ENCODE measurements around the gene CD81.

GRCh38 chr11:2355000-2355644 is 22.0 kb upstream of the CD81 start:
- TF ChIP-seq, protein P1, sequence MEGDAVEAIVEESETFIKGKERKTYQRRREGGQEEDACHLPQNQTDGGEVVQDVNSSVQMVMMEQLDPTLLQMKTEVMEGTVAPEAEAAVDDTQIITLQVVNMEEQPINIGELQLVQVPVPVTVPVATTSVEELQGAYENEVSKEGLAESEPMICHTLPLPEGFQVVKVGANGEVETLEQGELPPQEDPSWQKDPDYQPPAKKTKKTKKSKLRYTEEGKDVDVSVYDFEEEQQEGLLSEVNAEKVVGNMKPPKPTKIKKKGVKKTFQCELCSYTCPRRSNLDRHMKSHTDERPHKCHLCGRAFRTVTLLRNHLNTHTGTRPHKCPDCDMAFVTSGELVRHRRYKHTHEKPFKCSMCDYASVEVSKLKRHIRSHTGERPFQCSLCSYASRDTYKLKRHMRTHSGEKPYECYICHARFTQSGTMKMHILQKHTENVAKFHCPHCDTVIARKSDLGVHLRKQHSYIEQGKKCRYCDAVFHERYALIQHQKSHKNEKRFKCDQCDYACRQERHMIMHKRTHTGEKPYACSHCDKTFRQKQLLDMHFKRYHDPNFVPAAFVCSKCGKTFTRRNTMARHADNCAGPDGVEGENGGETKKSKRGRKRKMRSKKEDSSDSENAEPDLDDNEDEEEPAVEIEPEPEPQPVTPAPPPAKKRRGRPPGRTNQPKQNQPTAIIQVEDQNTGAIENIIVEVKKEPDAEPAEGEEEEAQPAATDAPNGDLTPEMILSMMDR (IDR thresholded peaks at IDR 0.05): no peak
- TF ChIP-seq POLR2A (IDR thresholded peaks at IDR 0.05): no peak
